KG1 (cell line): Measurements from ENCODE around the gene CPLX3.

Experiments used
- DNase-seq: peaks from one replicate; lab custom pipeline; 2025; lab: John Stamatoyannopoulos, UW

CPLX3 gene

DNA sequence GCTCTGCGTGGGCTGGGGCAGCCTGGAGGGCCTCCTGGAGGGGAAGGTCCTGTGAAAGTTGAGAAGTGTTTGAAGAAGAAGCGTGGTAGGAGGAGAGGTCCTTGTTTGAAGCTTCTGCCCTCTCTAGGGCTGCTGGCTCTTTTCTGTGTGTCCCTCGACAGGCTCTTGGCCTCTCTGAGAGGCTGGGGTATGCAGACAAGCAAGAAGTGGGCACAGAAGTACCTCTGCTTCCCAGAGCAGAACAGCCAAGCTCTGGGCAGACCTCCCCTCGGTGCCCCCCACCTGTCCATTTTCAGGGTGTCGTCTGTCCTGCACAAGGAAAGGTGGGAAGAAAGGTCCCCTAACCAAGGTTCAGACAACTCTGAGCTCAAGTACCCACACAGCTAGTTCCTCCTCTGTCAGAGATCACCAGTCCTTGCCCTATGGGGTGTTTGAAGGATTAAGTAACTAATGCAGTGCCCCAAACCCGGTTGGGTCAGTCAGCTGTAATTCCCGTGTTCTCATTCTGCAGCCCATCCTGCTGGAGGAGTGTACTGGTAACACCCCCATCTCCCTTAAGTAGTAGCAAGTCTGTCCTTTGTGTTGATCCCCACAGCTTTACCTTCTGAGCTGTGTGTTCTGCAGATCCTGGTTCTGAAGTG, 38.3 kb upstream of the CPLX3 start:
- no peak for DNase-seq

DNA sequence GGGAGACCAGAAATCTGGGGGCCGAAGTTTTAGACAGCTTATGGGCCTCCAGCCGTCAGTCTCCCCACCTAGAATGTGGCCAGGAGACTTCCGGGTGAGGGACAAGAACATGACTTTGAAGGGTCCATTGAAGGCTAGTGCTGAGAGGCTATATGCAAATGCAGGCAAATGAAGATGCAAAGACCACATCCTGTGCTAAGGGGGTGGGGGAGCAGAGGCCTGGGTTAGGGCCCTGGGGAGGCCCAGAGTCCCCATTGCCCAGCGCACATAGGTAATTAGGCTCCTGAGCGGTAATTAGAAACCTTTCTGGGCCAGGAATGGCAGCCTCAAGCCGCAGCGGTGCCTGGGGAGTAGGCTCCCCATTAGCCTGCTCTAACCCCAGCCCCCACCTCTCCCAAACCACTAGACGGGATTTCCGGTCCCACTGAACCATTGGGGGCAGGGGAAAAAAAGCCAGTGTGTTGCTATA, 37.7 kb upstream of the CPLX3 start:
- DNase-seq, result peak; percentile 62

DNA sequence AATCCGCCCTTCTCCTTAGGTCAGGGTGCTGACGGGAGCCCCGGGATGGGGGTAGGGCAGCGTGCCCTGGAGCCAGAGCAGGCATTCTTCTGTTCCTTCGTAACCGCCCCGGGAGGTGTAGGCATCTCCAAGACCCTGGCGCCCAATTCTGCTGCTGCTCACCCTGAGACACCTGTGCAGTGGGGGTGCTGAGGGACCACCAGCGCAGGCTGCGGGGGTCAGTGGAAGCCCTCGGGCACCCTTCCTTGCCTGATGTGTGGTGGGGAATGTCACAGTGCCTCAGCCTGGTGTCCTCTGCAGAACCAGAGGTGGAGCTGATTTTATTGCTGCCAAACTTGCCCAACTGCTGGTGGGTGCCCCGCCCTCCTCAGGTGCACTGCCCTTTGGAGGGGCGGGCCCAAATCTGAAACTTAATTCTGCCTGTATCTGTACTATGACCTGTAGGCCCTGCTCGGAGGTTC, 37.2 kb upstream of the CPLX3 start:
- DNase-seq, result no peak

DNA sequence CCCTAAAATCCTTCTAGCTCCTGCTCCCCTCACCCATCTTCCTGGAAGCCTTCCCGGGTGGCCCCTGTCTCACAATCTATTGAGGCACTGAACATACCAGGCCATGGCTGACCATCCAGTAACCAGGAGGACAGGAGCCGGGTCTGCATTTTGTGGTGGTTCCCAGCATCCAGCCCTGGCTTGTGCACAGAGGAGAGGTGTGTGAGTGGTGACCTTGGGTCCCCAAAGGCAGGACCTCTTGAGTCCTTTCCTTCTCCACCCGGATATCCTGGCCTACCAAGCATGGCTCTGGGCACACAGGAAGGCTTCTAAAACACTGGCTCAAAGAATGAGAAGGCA, 36.7 kb upstream of the CPLX3 start:
- no peak for DNase-seq

DNA sequence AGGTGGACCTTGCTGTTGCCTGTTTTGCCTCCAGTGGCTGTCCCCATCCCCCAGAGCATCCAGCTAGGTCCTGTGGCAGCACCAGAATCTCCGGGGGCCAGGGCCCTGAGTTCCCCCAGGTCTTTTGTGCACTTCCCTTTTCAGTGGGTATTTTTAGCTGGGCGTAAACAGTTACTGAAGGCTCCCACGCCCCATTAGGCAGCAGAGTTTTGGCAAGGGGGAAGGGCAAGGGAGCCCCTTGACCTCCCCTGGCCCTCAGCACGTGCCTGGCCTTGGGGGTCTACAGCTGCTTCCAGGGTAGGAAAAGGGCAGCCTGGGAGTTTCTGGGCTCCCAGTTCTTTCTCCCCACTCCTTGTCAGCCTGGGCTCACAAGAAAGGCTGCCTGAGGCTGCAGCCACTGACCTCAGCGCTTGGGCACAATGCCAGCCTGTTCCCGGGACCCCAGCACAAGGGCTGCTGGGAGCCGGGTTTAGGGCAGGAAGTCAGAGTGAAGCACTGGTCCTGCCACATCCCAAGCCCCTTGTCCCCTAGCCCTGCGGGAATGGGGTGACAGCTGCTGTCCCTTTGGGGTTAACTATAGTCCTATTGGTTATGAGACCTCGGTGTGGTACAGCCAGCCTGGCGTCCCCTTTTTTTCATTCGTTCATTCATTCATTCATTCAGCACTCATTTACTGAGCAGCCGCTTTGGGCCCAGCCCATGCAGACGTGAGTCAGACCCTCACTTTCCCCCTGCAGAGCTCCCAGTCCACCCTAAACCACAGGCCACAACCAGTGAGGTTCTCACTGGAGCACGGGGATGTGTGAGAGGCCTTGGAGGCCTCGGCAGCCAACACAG, 36.1 kb upstream of the CPLX3 start:
- peak; percentile 79 for DNase-seq

DNA sequence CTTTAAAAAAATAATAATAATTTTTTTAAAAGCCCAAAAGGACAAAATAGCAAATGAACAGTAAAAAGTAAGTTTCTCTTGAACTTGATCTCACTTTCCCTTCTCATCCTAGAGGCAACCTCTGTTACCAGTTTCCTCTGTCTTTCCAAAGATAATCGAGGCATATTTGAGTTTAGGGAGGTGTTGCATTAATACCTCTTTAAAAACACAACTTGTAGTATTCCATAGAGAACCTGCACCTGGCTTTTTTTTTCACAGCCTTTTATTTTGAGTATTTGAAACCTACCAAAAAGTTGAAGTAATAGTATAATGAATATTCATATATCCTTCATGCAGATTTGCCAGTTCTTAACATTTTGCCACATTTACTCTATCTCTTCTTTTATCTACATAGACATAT, 35.4 kb upstream of the CPLX3 start:
- no peak for DNase-seq

DNA sequence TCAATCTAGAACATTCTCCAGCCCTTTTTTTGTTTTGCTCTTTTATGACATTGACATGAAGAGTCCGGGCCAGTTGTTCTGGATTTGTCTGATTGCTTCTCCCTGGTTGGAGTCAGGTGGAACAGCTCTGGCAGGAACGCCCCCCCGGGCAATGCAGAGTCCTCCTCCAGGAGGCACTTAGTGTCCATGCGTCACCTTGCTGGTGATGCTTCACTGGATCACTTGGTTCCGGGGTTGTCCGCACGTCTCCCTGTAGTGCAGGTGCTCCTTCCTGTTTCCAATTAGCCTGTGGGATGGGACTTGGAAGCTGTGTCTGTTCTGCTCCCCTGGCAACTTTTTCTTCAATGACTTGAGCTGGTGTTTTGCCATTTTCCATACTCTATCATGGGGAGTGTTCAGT, 34.8 kb upstream of the CPLX3 start:
- DNase-seq, result no peak

DNA sequence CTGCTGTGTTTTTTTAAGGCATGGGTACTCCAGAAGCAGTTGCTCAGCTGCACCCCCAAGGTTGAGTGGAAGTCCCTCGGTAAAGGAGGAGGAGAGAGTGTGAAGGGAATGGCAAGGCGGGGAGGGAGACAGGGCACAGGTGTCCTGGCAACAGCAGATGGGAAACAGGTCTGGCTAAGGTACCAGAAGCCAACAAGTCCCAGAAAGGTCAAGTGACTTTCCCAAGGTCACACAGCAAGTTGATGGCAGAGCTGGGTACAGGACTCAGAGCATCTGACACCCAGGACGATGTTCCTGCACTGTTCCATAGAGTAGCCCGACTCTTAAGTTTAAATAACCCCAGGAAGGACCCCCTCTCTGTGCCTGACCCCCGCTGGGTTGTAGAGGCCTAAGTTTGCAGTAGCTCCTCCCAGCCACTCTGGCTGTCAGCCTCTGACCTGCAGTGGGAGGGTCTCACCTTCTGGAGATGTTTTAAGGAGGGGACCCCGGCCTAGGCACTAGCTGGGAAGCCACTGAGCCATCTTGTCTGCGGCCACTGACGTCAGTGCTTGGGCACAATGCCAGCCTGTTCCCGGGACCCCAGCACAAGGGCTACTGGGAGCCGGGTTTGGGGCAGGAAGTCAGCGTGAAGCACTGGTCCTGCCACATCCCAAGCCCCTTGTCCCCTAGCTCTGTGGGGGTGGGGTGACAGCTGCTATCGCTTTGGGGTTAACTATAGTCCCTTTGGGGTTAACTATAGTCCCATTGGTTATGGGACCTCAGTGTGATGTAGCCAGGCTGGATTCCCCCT, 34.0 kb upstream of the CPLX3 start:
- DNase-seq, result no peak

DNA sequence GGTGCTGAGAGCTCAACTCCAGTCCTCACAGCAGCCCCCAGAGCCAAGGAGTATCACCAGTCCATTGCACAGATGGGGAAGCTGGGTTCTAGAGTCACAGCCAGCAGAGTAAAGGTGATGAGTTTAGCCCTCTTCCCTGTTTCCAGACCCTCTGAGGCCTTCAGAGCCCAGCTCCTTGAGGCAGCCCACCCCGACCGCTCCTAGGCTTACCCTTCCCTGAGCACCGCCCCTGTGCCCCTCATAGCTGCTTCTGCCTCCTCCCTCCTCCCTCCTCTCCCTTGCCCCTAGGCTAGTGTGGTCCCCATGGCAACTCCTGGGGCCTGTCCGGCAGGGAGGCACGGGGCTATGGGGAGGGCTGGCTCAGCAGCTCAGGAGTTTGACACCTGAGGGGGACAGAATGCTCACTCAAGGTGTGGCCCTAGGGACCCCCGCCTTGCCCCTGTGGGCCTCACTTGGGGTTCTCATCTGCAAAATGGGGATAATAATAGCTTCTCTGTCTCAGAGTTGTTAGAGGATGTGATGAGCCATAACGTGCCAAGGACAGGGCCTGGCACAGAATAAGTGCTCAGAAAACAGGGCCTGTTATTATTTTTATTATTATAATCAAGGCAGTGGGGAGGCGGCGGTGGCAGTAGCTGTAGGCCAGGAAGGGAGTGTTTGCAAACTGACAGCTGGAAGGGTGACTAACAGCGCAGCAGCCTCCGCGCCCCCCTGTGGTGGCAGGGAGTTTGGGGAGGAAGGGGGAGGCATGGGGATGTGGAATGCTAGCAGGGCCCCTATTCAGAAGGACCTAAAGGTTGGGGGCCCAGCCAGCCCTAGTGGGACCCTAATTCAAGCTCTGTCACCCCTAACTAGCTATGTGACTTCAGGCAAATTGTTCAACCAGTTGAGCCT, 33.0 kb upstream of the CPLX3 start:
- DNase-seq, result no peak

DNA sequence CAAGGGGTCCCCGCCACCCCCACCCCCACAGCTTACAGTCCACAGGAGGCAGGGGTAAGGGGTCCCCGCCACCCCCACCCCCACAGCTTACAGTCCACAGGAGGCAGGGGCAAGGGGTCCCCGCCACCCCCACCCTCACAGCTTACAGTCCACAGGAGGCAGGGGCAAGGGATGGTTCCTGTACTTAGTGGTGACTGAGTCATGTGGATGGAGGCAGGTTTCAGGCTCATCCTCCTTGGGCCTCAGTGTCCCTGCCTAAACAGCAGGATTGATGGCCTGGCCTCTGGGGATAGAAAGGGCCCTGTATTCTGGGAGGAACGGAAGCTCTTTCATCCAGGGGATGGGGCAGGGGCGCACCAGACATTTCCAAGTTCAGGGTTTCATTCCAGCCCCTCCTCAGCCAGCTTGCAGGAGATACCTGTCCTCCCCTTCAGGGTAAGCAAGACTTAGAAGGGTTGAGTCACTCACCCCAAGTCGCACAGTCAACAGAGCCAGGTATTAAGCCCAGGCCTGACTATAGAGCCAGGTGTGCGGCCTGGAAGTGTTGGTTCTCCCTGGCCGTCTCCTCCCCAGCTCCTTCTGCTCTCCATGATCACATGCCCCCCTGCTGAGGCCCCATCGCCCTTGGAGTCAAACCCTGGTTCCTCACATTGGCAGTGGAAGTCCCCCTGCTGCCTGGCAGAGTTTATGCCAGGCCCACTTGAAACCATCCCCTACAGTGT, 32.0 kb upstream of the CPLX3 start:
- DNase-seq, result no peak

DNA sequence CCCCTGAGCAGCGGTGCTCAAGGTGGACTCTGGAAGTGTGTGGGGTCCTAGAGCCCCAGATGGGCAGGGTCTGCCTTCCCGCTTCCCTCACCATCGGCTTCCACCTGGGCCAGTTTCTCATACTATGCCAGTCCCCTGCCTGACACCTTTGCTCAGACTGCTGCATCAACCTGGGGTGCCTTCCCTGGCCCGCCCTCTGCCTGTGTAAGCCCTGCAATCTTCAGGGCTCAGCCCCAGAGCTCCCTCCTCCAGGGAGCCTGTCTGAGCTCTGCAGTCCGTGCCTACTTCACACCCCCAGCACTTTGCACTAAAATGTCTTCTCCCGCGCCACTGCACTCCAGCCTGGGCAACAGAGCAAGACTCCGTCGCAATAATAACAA, 31.5 kb upstream of the CPLX3 start:
- no peak for DNase-seq

DNA sequence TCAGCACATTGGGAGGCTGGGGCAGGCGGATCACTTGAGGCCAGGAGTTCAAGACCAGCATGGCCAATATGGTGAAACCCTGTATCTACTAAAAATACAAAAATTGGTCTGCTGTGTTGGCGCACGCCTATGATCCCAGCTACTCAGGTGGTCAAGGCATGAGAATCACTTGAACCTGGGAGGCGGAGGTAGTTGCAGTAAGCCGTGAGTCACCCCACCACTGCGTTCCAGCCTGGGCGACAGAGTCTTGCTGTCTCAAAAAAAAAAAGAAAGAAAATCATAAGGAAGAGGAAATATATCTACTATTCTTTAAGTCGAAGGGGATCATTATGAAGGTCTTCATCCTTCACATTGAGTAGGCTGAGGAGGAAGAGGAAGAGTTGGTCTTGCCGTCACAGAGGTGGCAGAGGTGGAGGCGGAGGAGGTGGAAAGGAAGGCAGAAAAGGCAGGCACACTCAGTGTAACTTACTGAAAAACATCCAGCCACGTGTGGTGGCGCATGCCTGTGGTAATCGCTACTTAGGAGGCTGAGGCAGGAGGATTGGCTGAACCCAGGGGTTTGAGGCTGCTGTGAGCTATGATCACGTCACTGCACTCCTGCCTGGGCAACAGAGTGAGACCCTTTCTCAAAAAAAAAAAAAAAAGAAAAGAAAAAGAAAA, 30.3 kb upstream of the CPLX3 start:
- DNase-seq, result no peak

DNA sequence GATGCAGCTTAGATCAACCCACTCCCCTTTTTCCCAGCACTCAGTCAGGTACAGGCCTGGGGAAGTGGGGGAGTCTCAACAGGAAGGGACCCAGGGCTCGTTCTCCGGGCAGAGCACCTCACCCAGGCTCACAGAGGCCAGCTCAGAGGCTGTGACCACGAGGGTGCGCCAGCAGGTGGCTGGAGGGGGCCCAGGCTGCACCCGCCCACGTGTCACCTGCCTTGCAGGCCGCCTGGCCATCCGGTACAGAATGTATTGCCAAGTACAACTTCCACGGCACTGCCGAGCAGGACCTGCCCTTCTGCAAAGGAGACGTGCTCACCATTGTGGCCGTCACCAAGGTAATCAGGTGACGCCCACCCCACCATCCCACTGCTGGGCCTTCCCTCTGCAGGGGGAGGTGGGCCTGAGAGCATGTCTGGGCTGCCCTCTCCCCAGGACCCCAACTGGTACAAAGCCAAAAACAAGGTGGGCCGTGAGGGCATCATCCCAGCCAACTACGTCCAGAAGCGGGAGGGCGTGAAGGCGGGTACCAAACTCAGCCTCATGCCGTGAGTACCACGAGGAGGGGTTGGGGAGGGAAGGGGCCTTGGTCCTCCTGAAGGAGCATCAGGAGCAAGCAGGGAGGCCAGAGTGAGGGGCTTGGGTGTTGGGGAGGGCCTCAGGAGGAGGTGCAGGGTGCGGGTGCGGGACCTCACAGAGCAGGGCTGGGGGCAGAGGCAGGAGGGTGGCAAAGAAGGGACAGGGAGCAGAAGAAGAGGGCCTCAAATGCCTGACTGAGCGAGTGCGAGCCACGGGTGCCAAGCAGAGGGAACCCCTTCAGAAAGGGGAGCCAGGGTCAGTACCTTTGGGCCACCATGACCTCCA, 27.8 kb upstream of the CPLX3 start:
- no peak for DNase-seq

DNA sequence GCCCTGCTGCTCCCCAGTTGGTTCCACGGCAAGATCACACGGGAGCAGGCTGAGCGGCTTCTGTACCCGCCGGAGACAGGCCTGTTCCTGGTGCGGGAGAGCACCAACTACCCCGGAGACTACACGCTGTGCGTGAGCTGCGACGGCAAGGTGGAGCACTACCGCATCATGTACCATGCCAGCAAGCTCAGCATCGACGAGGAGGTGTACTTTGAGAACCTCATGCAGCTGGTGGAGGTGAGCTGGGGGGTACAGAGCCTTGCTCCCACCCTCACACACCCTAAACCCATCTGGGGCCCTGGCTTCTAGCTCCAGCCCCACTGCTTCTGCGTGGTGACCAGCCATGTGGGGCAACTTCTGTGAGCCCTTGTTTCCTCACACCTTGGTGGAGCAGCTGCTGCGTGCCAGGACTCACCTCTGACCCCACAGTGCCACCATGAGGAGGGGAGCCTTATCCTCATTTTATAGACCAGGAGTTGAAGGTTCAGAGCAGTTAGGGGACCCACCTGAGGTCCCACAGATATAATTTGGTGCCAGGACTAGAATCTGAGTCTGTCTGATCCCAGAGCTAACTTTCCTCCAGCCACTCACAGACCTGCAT, 27.1 kb upstream of the CPLX3 start:
- no peak for DNase-seq

DNA sequence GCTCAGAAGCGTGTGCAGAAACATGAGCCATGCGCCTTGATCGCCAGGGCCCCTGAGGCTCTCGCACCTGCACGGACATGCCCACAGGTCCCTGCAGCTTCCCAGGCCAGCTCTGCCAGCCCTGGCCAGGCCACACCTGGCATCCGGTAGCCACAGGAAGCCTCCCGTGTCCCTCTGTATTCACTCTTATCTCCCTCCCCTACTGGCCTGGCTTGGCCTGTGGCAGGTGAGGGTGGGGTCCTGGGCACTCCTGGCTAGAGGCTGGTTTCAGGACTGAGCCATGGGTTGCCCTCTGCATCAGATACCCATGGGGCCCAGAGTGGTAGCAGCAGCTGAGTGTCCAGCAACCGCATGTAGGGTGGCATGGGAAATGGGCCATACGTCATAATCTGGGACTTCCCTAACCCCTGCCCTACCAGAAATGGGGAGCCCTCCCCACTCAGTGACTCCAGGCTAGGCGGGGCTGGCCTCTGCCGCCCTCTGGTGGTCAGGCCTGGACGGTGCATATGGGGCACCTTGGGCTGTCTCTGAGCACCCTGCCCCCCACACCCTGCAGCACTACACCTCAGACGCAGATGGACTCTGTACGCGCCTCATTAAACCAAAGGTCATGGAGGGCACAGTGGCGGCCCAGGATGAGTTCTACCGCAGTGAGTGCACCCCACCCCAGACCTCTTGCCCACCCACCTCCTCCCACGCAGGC, 26.4 kb upstream of the CPLX3 start:
- peak; percentile 62 for DNase-seq

DNA sequence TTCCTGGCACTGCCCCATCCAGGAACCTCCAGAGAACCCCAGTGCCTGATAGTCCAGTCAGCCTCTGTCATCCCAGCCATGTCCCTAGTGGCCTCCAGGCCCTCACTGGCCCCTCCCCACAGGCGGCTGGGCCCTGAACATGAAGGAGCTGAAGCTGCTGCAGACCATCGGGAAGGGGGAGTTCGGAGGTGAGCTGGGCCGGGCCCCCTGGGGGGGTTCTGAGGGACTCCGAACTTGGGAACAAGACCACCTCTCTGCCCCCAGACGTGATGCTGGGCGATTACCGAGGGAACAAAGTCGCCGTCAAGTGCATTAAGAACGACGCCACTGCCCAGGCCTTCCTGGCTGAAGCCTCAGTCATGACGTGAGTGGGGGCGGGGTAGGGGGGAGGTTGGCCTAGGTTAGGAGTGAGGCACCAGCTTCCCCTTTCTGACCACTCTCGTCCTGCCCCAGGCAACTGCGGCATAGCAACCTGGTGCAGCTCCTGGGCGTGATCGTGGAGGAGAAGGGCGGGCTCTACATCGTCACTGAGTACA, 25.8 kb upstream of the CPLX3 start:
- no peak for DNase-seq

DNA sequence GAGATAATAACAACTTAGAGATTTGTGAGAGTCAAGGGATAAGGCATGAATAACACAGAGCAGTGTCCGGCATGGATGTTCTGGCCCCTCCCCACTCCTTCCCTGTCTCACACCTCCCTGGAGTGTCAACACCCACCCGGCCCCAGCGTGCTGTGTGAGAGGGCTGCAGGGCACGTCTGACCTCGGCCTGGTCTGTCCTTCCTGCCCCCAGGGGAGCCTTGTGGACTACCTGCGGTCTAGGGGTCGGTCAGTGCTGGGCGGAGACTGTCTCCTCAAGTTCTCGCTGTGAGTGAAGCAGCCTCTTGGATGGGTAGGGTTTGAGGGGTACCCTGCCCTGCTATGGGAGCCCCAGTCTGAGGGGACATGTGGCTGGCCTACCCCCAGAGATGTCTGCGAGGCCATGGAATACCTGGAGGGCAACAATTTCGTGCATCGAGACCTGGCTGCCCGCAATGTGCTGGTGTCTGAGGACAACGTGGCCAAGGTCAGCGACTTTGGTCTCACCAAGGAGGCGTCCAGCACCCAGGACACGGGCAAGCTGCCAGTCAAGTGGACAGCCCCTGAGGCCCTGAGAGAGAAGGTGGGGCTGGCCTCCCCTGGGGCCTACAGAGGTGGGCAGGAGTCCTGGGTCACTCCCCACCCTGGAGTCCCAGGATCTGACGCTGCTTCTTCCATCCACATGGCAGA, 25.0 kb upstream of the CPLX3 start:
- no peak for DNase-seq

DNA sequence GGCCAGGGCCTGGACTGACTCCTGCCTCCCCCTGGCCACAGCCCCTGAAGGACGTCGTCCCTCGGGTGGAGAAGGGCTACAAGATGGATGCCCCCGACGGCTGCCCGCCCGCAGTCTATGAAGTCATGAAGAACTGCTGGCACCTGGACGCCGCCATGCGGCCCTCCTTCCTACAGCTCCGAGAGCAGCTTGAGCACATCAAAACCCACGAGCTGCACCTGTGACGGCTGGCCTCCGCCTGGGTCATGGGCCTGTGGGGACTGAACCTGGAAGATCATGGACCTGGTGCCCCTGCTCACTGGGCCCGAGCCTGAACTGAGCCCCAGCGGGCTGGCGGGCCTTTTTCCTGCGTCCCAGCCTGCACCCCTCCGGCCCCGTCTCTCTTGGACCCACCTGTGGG, 24.1 kb upstream of the CPLX3 start:
- DNase-seq, result no peak
